ENCODE results near the gene LRRFIP2. TPM values are rescaled to one million over a fixed set of nuclear protein-coding genes. Genes with fewer than 3 reads are reported as not detected.

The LRRFIP2 gene
- total RNA-seq, 4 donors from 2014 or later = 59.0 to 122 (median 72.5) TPM

- peak overlapping the region; percentile 61 for H3K27ac ChIP-seq
- WGBS = 87% methylated on average over 2 of the region's 2 CpGs
- TF ChIP-seq EP300 (IDR thresholded peaks at IDR 0.05) (no peak), POLR2A (IDR thresholded peaks at IDR 0.05) (no peak), POLR2AphosphoS5 (IDR thresholded peaks at IDR 0.05) (no peak), CTCF (IDR thresholded peaks at IDR 0.05) (no peak)
Observed at GRCh38 chr3:37198996-37199395, 24.6 kb upstream of the LRRFIP2 start.

GRCh38 chr3:37198547-37198946 is 24.2 kb upstream of the LRRFIP2 start:
- H3K9me3 ChIP-seq = no peaks in the 10 kb centered on the region
- H3K36me3 ChIP-seq = no peaks in the 10 kb centered on the region
- peaks cover 10% of the 10 kb centered on the region for H3K4me1 ChIP-seq
- H3K4me3 ChIP-seq = no peak overlapping the region
- H3K27ac ChIP-seq = peak overlapping the region; percentile 61
- WGBS = 74% methylated on average over 2 of the region's 2 CpGs
- no peaks in the 10 kb centered on the region for H3K27me3 ChIP-seq
- DNase-seq (ENCODE audit: low spot score in 2 of 2) = no peak
- TF ChIP-seq CTCF (IDR thresholded peaks at IDR 0.05) (no peak), POLR2A (IDR thresholded peaks at IDR 0.05) (no peak), EP300 (IDR thresholded peaks at IDR 0.05) (no peak)

More at GRCh38 chr3:37198996-37199395, 24.6 kb upstream of the LRRFIP2 start:
- H3K36me3 ChIP-seq = no peaks in the 10 kb centered on the region
- H3K4me1 ChIP-seq = peaks cover 10% of the 10 kb centered on the region
- no peaks in the 10 kb centered on the region for H3K27me3 ChIP-seq
- no peaks in the 10 kb centered on the region for H3K9me3 ChIP-seq
- DNase-seq (ENCODE audit: low spot score in 2 of 2) = no peak
- no peak overlapping the region for H3K4me3 ChIP-seq

- DNase-seq (ENCODE audit: low spot score in 2 of 2) = no peak
- peak overlapping the region; percentile 61 for H3K27ac ChIP-seq
Observed at GRCh38 chr3:37197810-37198371, 23.5 kb upstream of the LRRFIP2 start.

GRCh38 chr3:37194533-37194932 is 20.2 kb upstream of the LRRFIP2 start:
- no peak overlapping the region for H3K27ac ChIP-seq
- H3K27me3 ChIP-seq = no peaks in the 10 kb centered on the region
- H3K9me3 ChIP-seq = no peaks in the 10 kb centered on the region
- H3K36me3 ChIP-seq = no peaks in the 10 kb centered on the region
- H3K4me1 ChIP-seq = peaks cover 10% of the 10 kb centered on the region
- no peak for DNase-seq (ENCODE audit: low spot score in 2 of 2)
- TF ChIP-seq POLR2AphosphoS5 (IDR thresholded peaks at IDR 0.05) (no peak), POLR2A (IDR thresholded peaks at IDR 0.05) (no peak), EP300 (IDR thresholded peaks at IDR 0.05) (no peak), CTCF (IDR thresholded peaks at IDR 0.05) (no peak)
- H3K4me3 ChIP-seq = no peak overlapping the region
- WGBS = 86% methylated on average over 5 of the region's 5 CpGs

More at GRCh38 chr3:37197810-37198371, 23.5 kb upstream of the LRRFIP2 start:
- no peak overlapping the region for H3K4me3 ChIP-seq
- no peak for TF ChIP-seq POLR2AphosphoS5 (IDR thresholded peaks at IDR 0.05)
- no peak for TF ChIP-seq POLR2A (IDR thresholded peaks at IDR 0.05)
- no peak for TF ChIP-seq CTCF (IDR thresholded peaks at IDR 0.05)
- TF ChIP-seq EP300 (IDR thresholded peaks at IDR 0.05) = no peak
- no peaks in the 10 kb centered on the region for H3K27me3 ChIP-seq
- no peaks in the 10 kb centered on the region for H3K9me3 ChIP-seq
- H3K36me3 ChIP-seq = no peaks in the 10 kb centered on the region
- peaks cover 10% of the 10 kb centered on the region for H3K4me1 ChIP-seq
- 29% methylated on average over 2 of the region's 2 CpGs for WGBS

GRCh38 chr3:37190667-37191066 is 16.3 kb upstream of the LRRFIP2 start:
- WGBS = 89% methylated on average over 1 of the region's 1 CpG
- no peaks in the 10 kb centered on the region for H3K27me3 ChIP-seq
- H3K27ac ChIP-seq = no peak overlapping the region
- no peaks in the 10 kb centered on the region for H3K36me3 ChIP-seq
- no peaks in the 10 kb centered on the region for H3K4me1 ChIP-seq
- no peaks in the 10 kb centered on the region for H3K9me3 ChIP-seq
- H3K4me3 ChIP-seq = no peak overlapping the region
- DNase-seq (ENCODE audit: low spot score in 2 of 2) = no peak
- TF ChIP-seq CTCF (IDR thresholded peaks at IDR 0.05) (no peak), POLR2A (IDR thresholded peaks at IDR 0.05) (no peak), POLR2AphosphoS5 (IDR thresholded peaks at IDR 0.05) (no peak), EP300 (IDR thresholded peaks at IDR 0.05) (no peak)

All from suprapubic skin (tissue), 4 donors.